Ramos (cell line): ENCODE data around the gene CELSR1.

Experiments used
- in situ Hi-C: fragments of 300-500 bp; cut with MboI; formaldehyde crosslinking; loops from one replicate; pipeline ENCODE4 v1.14.3; 2022; ENCODE audit warnings: low sequenced_read_pairs; ENCODE audit not compliant: unreplicated experiment

The CELSR1 gene

DNA sequence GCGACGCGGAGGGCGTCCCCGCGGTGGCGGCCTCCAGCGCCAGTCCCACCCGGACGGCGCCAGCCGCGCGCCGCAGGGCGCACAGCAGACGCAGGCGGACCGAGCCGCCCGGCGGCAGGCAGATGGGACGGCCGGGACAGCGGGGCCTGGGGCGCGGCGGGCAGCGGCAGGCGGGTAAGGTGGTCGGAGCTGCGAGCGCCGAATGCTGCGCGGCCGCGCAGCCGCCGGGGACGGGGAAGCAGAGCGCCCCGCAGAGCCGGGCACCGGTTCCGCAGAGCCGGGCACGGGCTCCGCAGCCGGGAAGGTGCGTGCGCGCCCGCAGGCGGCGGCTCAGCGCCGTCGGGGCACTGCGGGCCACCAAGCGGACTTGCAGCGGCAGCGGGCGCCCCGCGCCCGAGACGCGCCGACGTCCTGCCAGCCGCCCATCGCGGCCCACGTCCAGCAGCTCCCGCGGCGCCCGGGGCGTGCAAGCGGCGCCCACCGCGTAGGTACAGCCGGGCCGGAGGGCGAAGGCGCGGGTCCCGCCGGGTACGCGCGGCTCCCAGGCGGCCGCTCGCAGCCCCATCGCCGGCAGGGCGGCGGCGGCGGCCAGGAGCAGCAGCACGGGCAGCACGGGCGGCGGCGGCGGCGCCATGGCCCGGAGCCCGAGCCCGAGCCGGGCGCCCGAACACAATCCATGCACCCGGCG is 739 bp downstream of the CELSR1 start:
- in situ Hi-C loops: no loop called here

- in situ Hi-C loops: no loop called here
Measured at GRCh38 chr22:46535876-46536536, 1.4 kb downstream of the CELSR1 start.

- in situ Hi-C loops: no loop called here
Measured at GRCh38 chr22:46534901-46535630, 2.4 kb downstream of the CELSR1 start.

GRCh38 chr22:46534177-46534776 is 3.1 kb downstream of the CELSR1 start:
- in situ Hi-C loops: no loop called here

GRCh38 chr22:46533070-46533833 is 4.2 kb downstream of the CELSR1 start:
- in situ Hi-C loops: no loop called here

DNA sequence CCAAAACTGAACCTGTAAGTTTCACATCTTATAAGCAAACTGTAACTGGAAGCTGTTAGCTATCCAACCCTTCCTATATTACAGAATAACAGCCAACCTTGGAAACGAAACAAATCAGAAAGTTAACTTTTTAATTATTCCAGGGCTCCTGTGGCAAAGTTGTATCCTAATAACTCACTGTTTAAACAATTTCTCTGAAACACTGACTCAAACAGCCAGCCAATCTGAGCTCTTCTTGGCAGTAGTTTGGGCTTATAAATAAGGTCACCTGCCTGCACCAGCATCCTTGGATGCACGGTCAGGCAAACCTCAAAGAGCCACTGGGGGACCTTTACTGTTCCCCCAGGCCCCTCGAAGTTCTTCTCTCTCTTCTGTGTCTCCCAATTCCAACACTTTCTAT is 5.0 kb downstream of the CELSR1 start:
- in situ Hi-C loops: no loop called here

GRCh38 chr22:46531581-46532175 is 5.7 kb downstream of the CELSR1 start:
- in situ Hi-C loops: no loop called here

DNA sequence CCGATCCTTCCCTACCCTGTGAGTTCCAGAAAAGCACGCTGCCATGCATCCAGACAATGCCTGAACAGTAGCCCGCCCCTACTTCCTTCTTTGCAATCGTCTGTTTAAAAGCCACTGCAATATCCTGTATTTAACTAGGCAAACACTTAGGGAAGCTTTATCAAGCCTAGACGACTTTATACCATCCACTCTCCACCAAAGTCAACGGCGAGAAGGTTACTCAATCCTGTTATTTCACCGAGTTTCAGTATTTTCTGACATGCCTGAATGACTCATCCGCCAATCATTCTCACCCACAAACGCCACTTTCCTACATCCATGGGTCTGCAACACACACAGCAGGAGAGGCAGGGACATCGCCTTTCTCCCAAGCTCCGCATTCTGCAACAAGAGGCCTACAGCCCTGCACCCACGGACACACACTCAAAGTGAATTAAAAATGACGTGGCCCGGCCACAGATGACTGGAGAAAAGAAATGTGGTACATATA is 9.3 kb downstream of the CELSR1 start:
- in situ Hi-C loops: no loop called here

DNA sequence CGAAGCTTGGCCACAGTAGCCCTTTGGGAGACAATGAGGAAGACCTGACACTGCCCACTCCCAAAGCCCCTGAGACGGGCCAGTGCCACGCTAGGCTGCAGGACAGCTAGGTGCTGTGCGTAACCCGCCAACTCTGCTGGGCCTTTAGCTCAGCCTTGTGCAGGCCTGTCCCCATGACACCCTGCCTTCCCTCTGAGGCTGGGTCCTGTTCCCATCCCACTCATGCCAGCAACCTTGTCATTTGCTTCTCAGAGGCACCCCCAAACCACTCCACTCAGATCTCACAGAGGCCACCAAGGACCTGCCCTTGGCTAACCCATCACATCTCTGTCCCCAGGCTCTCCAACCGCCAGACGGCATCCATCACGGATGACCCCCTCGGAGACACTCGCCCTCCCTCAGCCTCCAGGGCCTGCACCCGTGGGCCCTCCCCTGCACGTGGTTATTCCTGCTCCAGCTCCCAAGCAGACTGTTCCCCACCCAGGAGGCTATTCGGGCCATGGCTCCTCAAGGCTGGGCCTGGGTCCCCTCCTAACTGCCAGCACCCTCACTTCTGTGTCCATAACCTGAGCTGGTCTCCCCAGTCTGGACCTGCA is 11.1 kb downstream of the CELSR1 start:
- in situ Hi-C loops: no loop called here

DNA sequence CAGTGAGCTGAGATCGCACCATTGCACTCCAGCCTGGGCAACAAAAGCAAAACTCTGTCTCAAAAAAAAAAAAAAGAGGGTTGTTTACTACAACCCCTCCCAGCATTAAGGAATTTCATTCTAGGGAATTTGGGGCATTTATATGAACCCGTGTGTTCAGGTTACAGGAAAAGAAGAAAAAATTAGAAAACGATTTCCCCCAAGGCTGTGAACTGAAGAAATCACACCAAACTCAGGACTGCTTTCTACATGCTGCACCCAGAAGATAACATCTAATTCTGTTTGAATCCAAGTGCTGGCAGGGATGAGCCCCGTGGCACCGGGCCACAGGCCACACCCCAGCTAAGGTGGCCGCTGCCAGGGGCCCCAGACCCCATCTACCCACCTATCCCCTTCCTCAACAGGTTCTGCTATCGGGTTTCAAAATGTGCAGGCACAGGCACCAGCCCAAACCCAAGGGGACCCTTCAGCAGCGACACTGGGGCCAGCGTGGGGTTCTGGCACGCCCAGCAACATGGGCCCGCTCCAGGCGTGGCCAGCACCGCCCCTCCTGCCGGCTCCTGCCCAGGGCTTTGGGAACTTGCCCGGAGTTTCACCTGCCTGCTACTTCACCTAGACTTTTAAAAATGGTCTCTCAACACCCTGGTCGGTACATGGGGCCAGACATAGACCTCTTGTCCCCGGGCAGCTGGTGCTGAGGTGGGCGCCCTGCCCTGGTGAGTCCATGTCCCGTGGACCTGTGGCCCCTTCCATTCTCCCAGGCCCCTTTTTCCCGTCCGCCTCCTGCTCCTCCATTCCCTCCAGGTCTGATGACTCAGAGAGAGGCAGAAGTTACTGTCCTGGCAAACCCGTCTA is 11.8 kb downstream of the CELSR1 start:
- in situ Hi-C loops: no loop called here

GRCh38 chr22:46524203-46524740 is 13.1 kb downstream of the CELSR1 start:
- in situ Hi-C loops: no loop called here

- in situ Hi-C loops: no loop called here
Measured at GRCh38 chr22:46522797-46523196, 14.6 kb downstream of the CELSR1 start.

DNA sequence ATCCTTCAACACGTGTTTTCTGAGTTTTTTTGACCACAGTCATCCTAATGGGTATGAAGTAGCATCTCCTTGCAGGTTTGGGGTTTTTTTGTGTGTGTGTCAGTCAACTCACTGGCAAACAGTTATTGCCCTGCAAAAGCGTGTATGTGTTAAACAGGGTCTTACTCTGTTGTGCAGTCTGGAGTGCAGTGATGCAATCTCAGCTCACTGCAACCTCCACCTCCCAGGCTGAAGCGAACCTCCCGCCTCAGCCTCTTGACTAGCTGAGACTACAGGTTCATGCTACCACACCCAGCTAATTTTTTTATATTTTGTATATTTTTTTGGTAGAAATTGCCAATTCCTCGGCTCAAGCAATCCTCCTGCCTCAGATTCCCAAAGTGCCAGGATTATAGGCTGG is 15.4 kb downstream of the CELSR1 start:
- in situ Hi-C loops: no loop called here

- in situ Hi-C loops: no loop called here
Measured at GRCh38 chr22:46520880-46521279, 16.5 kb downstream of the CELSR1 start.

- in situ Hi-C loops: no loop called here
Measured at GRCh38 chr22:46519377-46519776, 18.0 kb downstream of the CELSR1 start.

DNA sequence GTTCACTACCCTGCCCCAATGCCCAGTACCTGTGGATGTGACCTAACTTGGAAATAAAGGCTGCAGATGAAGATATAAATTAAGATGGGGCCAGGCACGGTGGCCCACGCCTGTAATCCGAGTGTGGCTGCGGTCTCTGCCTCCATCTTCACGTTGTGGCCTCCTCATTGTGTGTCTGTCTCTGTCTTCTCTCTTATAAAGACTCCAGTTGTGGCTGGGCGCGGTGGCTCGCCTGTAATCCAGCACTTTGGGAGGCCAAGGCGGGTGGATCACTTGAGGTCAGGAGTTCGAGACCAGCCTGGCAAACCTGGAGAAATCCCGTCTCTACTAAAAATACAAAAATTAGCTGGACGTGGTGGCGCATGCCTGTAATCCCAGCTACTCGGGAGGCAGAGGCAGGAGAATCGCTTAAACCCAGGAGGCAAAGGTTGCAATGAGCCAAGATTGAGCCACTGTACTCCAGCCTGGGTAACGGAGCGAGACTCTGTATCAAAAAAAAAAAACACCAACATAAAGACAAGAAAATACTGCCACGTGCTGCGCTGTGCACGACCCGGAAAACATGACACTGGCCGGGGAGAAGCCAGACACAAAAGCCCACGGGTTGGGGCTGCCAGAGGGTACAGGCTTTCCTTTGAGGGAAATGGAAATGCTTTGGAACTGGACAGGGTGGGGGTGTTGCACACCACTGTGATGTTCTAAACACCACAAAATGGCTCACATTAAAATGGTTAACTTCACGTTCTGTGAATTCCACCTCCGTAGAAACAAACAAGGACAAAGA is 18.7 kb downstream of the CELSR1 start:
- in situ Hi-C loops: no loop called here

DNA sequence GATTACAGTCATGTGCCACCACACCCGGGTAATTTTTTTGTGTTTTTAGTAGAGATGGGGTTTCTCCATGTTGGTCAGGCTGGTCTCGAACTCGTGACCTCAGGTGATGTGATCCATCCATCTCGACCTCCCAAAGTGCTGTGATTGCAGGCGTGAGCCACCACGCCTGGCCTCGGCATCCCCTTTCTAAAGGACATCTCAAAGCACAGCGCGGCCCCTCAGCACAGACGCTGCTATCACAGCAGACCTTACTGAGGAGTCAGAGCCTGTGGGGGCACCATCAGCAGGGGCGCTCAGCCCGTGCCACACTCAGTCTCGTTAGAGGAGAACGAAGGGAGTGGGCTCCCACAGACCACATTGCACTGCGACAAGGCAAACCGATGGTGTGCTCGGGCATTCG is 19.4 kb downstream of the CELSR1 start:
- in situ Hi-C loops: no loop called here
